ENCODE measurements around the gene FEM1C. TPM values are rescaled to one million over a fixed set of nuclear protein-coding genes. Genes with fewer than 3 reads are reported as not detected.

The FEM1C gene
- total RNA-seq, 2 donors from 2014 or later, result 4.9 to 11.9 TPM

DNA sequence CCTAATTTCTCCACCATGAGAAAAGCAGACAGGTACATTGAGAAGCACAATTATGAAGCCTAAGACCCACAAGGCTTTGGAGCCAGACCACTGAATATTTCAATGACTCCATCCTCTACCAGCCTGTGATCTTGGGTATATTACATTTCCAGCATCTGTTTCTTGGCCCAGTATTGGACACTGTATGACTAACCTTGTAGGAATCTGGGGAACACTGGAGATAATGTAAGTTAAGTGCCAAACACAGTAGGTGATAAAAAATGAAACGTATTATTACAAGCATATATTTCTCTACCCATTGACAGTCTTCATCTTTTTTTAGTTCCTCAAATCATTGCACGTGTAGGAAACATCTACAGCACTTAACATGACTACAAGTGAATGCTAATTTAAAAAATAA, 28.6 kb upstream of the FEM1C start:
- Histone ChIP-seq H3K4me1 (peaks cover 10% of the 10 kb centered on the region), H3K36me3 (replicated peaks in 1 of 2; ENCODE audit: insufficient read depth in 1 of 2, low read depth in 2 of 2) (no peaks in the 10 kb centered on the region), H3K27ac (no peak overlapping the region), H3K4me3 (no peak overlapping the region), H3K9me3 (no peaks in the 10 kb centered on the region), H3K27me3 (no peaks in the 10 kb centered on the region)
- no peak for TF ChIP-seq POLR2A (IDR thresholded peaks at IDR 0.05)
- TF ChIP-seq, protein P1, sequence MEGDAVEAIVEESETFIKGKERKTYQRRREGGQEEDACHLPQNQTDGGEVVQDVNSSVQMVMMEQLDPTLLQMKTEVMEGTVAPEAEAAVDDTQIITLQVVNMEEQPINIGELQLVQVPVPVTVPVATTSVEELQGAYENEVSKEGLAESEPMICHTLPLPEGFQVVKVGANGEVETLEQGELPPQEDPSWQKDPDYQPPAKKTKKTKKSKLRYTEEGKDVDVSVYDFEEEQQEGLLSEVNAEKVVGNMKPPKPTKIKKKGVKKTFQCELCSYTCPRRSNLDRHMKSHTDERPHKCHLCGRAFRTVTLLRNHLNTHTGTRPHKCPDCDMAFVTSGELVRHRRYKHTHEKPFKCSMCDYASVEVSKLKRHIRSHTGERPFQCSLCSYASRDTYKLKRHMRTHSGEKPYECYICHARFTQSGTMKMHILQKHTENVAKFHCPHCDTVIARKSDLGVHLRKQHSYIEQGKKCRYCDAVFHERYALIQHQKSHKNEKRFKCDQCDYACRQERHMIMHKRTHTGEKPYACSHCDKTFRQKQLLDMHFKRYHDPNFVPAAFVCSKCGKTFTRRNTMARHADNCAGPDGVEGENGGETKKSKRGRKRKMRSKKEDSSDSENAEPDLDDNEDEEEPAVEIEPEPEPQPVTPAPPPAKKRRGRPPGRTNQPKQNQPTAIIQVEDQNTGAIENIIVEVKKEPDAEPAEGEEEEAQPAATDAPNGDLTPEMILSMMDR (IDR thresholded peaks at IDR 0.05), result no peak
- DNase-seq, result no peak
- intact Hi-C loops (cut with DNase I), result no loop called here
- ATAC-seq, result no peak
- 51 to 53% methylated on average over 2 of the region's 2 CpGs for WGBS, 2 donors

DNA sequence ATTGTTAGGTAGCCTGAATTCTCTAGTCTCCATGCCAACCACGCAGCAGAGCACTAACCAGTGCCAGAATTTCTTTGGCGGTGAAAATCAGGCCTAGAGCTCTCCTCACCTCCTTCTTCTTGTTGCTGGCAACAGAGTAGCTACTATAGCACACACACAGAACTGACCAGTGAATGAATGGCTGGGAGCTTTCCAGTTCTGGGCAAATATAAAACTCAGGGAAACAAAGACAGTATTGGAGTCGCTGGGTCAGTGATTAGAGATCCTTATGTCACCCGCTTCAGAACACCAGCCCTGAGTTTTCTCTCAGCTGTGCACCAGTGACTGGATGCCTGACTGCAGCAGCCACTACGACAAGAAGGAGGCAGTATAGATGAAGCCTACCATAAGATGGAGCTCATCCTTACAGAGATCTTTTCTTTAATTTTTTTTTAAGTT, 26.9 kb upstream of the FEM1C start:
- 22 to 47% methylated on average over 5 of the region's 5 CpGs for WGBS, 2 donors
- Histone ChIP-seq H3K27ac (peak overlapping the region in 3 of 4 donors; percentile 6 to 74 (median 58)), H3K9me3 (no peaks in the 10 kb centered on the region), H3K36me3 (replicated peaks in 1 of 2; ENCODE audit: insufficient read depth in 1 of 2, low read depth in 2 of 2) (no peaks in the 10 kb centered on the region), H3K4me3 (no peak overlapping the region), H3K27me3 (no peaks in the 10 kb centered on the region), H3K4me1 (peaks cover 10% of the 10 kb centered on the region)
- DNase-seq (peak; percentile 43 to 70 (median 56)), ATAC-seq (peak; percentile 94)
- TF ChIP-seq, protein P1 (IDR thresholded peaks at IDR 0.05), result peak in 3 of 7 experiments; percentile 14 to 27 (median 20)
- peak in 1 of 3 donors; percentile 18 for TF ChIP-seq POLR2A (IDR thresholded peaks at IDR 0.05)
- intact Hi-C loops (cut with DNase I), result no loop called here

DNA sequence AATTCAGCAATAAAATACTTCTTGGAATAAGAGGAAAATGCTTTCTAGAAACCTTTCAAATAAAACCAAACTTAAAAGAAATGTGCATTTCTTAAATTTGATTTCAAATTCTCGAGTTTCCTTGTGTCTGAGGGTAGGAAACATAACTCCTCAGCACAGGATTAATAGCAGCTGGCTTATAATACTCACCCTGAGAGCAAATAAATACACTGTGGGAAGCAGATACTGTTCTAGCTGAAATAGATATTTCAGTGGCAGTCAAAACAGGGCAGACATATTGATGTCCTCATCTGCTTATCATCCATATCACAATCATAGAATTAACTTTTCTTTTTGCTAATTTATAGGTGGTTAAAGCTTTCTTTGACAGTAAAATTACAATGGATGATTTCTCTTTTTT, 24.1 kb upstream of the FEM1C start:
- TF ChIP-seq POLR2A (IDR thresholded peaks at IDR 0.05), result no peak
- TF ChIP-seq, protein P1 (IDR thresholded peaks at IDR 0.05), result no peak
- intact Hi-C loops (cut with DNase I), result no loop called here
- H3K4me3 ChIP-seq, result no peak overlapping the region
- H3K4me1 ChIP-seq, result peaks cover 10% of the 10 kb centered on the region
- ATAC-seq (no peak), DNase-seq (no peak)
- WGBS, 2 donors, result 83 to 90% methylated on average over 1 of the region's 1 CpG
- H3K36me3 ChIP-seq (replicated peaks in 1 of 2; ENCODE audit: insufficient read depth in 1 of 2, low read depth in 2 of 2), result no peaks in the 10 kb centered on the region
- no peaks in the 10 kb centered on the region for H3K27me3 ChIP-seq
- H3K27ac ChIP-seq, result no peak overlapping the region
- H3K9me3 ChIP-seq, result no peaks in the 10 kb centered on the region

DNA sequence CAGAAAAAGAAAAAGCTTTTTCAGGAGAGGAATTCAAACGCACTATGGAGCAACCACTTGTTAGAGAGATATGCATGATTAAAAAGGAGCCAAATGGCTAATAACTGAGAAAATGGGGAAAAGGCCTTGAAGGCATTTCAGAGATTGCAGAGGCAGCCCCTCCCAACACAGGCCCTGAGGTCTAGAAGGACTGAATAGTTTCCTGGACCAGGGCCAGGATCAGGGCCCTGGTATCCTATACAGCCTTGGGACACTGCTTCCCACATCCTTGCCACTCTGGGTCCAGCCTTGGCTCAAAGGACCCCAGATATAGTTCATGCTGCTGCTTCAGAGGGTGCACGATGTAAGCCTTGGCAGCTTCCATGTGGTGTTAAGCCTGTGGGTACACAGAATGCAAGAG, 20.7 kb upstream of the FEM1C start:
- Histone ChIP-seq H3K27me3 (no peaks in the 10 kb centered on the region), H3K4me3 (no peak overlapping the region), H3K4me1 (no peaks in the 10 kb centered on the region), H3K36me3 (replicated peaks in 1 of 2; ENCODE audit: insufficient read depth in 1 of 2, low read depth in 2 of 2) (no peaks in the 10 kb centered on the region), H3K27ac (no peak overlapping the region), H3K9me3 (no peaks in the 10 kb centered on the region)
- TF ChIP-seq, protein P1 (IDR thresholded peaks at IDR 0.05), result no peak
- TF ChIP-seq POLR2A (IDR thresholded peaks at IDR 0.05), result no peak
- no peak for ATAC-seq
- intact Hi-C loops (cut with DNase I), result no loop called here
- DNase-seq, result peak in 1 of 4 donors; percentile 12
- WGBS, 2 donors, result 54 to 72% methylated on average over 2 of the region's 2 CpGs

DNA sequence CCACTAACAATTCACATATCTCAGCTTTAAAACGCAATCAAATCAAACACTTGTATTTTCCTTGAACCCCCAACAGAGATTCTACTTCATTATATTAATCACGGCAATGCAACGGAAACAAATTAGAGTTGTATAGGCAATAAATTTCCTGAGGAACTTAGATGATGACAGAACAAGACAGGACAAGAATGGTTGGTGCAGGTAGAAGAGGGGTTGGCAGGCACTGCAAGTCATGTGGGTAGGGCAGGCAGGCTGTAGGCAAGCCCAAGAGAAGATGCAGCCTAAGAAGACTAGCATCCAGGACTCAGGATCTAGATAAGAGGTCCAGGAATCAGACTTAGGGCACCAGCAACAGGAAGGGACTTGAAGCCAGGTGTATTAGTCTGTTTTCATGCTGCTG, 16.6 kb upstream of the FEM1C start:
- H3K4me1 ChIP-seq, result peaks cover 34% of the 10 kb centered on the region
- TF ChIP-seq POLR2A (IDR thresholded peaks at IDR 0.05), result no peak
- TF ChIP-seq, protein P1 (IDR thresholded peaks at IDR 0.05), result no peak
- H3K36me3 ChIP-seq (replicated peaks in 1 of 2; ENCODE audit: insufficient read depth in 1 of 2, low read depth in 2 of 2), result no peaks in the 10 kb centered on the region
- H3K27me3 ChIP-seq, result no peaks in the 10 kb centered on the region
- no peak overlapping the region for H3K27ac ChIP-seq
- H3K4me3 ChIP-seq, result no peak overlapping the region
- H3K9me3 ChIP-seq, result no peaks in the 10 kb centered on the region
- no peak for DNase-seq
- intact Hi-C loops (cut with DNase I), result no loop called here
- 85 to 90% methylated on average over 3 of the region's 3 CpGs for WGBS, 2 donors
- no peak for ATAC-seq
